HG02870 (cell line): Measurements from ENCODE around the gene PPARG.
"Not testable (repeated sequence)": the region's sequence is repeated elsewhere in the genome, so short reads cannot be mapped to it uniquely, and the experiment has no call there.

Source experiments
- ATAC-seq: cut with Tn5 transposase; IDR thresholded peaks from one replicate; pipeline ENCODE4 v1.9.1; 2021; ENCODE audit warnings: mild to moderate bottlenecking, moderate library complexity; ENCODE audit not compliant: unreplicated experiment

PPARG gene

DNA sequence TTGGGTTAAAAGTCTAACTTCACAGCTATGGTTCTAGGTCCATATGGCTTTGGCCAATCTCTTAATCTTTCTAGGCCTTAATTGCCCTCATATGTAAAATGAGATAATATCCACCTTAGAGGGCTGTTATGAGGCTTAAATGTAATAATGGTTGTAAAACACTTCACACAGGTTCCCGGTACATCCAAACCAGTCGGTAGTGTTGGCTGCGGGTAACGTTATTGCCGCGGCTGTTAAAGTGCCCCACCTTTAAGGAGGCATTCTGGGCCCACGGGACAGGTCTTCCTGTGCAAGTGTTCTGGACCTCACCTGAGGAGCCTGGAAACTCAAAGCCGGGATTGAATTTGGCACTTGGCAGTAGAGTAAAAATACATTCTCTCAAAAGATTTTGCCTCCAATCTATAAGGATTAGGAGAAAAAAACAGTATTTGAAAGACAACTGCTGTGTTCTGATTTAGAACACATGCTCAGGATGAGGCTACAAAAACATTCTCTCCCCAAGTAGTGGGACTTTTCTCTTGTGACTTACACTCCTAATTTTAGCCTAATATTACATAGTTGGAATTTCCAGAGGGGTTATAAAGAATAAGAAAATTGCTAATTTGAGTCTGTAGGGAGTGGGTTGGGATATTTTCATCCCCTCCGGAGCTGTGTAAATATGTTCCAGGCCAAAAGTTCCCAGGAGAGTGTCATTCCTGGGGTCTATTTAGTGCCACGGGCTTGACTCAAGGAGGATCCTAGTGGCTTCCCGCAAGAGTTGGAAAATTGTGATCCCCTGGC is 150.5 kb downstream of the PPARG start:
- no peak for ATAC-seq

DNA sequence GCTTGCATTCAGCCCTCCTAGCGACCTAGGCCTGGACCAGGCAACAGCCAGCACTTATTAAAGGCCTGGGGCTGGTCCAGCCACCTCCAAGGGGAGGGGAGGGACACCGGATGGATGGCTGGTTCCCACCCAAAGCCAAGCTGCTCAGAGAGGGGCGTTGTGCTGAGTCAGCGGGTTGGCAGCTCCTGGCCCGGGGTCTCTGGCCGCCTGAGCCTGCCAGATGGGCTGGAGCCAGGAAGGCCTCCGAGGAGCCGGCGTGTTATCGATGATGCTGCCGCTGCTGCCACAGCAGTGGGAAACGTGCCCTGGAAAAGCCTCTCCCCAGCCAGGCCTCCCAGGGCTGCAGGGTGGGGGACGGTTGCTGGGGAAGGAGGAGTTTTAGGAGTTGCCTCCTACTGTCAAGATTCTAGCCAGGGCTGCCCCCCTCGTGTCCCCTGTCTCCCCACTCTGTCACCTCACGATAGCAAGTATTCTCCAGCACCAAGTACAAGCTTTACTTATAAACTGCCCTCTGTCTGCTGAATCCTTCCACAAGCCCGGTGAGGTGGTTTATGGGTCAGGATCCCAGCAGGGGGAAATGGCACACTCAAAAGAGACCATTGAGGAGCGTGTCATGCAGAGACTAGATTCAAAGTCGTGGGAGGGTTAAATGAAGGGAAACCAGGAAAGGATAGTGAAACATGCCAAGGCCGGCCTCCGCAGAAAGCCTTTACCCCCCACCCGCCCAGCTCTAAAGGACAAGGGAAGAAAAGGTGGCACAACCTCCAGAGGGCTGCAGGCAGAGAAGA is 152.3 kb downstream of the PPARG start:
- no peak for ATAC-seq

DNA sequence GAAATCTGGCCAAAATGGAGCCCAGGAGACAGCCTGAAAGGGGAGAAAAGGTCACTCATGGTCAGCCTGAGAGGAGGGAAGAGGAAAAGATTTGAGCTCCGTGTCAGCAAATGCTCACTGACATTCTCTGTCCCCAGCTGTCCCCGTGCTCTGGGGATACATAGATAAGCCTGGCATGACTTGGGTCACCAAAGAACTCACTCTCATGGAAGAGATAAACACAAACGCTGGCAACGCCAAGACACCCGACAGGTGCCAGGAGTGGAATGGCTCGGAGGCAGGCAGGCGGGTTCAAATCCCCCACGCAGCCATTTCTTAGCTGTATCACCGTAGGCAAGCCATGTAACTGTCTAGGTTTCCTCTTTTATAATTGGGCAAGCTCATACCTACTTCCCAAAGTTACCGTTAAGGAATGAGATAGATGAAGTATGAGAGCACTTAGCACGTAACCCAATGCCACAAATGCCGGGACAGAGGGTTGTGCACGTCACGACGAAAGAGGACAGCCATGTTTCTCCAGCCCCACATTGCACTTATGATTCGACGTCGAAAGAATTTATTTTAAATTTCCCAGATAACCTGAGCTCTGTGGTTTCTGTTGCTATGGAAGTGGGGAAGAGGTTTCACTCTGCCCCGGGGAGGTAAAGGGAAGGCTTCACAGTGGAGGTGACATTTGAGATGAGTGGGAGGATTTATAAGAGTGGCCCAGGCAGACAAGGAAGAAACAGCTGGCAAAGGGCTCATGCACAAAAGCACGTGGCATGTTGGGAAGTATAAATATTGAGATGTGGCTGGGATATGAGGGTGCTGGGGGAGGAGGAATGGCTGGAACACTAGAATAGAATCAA is 154.0 kb downstream of the PPARG start:
- no peak for ATAC-seq

DNA sequence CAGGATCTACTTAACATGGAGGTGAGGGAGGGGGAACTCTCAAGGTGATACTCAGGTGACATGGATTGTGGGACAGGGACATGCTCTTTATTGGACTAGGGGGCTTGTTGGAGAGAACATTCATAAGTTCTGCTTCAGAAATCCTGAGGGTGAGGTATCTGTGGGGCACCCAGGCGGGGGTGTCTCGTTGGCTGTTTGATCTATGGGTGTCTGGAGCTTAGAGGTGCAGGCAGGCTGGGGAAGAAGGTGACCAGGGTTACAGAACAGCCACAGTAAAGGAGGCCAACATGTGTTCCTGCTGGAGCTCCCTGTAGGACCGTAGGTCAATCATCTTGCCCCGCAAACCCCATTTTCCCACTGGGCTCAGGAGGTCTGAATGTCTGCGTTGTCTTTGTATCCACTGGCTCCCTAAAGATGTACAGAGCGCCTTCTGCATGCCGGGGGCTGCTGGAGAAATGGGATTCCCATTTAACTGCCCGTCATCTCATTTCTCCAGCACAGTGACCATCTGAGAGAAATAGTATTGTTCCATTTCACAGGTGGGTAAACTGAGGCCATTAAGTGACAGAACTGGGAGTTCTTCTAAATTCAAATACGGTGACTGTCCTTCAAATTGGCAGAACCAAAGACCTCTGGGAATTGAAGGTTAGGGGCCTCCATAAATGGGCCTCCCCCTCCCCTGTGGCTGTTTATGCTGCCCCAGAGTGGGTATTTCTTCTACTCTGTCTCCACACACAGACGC is 155.1 kb downstream of the PPARG start:
- no peak for ATAC-seq

DNA sequence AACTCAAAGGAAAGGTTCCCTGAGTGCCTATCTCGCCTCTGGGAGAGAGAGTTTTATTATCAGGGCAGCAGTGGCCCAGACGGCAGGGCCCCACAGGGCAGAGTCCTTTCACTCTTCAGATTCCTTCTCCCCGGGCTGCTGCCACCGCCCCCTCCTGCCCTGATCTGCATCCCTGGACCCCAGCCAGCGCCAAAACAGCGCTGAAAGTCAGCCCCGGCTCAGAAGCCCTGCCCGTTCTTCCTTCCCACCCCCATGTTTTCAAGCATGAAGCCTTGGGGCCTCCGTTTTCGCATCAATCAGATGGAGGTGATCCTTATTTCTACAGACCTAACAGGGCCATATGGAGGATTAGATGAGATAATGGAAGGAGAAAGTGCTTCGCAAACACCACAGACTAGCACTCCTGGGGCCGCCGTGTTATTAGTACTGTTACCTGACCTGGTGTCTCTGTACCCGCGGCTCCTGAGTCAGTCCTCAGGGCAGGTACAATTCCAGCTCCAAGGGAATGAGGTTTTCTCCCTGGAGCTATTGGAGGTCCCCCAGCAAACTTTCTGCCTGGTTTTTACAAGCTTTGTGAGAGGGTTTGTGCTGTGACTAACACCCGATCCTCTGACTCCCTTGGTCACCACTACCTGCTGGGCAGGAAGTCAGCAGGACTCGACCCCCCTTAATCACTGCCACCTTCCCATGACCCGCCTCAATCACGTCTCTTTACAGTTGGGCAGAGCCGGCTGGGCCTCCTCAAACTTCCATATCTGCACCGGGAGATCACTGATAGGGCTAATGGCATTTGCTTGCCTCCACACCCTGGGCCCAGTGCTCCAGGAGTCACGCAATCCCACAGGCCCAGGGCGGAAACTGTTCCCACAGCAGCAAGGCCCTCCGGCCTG is 156.0 kb downstream of the PPARG start:
- no peak for ATAC-seq

DNA sequence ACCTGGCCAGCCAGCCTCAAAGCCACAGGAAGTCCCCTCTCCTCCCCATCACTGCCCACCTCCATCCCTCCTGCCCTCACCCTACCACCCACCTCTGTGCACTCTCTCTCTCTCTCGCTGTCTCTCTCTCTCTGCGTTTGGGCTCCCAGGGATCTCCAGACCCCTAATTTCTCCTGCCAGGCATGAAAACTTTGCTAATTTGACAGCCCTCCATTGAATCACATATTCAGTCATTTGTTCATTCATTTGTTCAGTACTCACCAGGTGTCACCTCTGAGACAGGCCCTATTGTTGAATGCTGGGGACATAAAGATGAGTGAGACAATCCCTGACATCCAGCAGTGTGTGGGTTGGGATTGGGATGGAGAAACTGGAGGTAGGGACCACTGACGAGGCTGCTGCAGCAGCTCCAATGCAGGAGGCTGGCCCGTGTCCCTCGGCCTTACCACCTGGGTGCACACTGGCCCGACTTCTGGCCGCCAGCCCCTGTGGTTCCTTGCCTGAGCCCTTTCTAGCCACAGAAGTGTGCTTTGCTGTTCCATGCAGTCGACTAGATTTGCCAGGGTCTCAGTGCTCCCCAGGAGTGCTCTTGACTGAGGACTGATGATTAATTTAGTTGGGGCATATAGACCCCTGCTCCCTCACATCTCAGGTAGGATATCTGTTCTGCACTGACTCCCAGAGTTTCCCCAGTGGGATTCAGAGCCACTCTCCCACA is 156.8 kb downstream of the PPARG start:
- ATAC-seq = no peak

DNA sequence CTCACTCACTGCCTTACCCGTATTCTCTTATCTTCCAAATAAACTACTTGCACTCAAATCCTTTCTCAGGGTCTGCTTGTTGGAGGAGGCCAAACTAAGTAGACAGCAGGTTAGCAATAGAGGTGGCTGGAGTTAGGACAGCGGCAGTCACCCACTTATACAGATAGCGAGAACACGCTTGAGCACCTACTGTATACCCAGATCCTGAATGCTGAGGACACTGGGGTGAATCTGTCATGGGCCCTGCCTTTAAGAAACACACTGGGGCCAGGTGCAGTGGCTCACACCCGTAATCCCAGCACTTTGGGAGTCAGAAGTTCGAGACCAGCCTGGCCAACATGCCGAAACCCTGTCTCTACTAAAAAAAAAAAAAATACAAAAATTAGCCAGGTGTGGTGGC is 157.4 kb downstream of the PPARG start:
- no peak for ATAC-seq

DNA sequence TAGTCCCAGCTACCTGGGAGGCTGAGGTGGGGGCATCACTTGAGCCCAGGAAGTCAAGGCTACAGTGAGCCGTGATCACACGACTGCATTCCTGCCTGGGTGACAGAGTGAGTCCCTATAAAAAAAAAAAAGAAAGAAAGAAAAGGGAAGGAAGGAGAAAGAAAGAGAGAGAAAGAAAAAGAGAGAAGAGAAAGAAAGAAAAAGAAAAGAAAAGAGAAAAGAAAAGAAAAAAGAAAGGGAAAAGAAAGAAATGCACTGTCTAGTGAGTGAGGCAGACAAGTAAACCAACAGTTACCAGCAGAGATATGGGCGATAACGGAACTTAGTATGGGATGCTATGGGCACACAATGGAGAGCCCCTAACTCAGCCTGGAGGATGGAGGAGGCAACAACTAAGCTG is 158.2 kb downstream of the PPARG start:
- ATAC-seq = no peak

DNA sequence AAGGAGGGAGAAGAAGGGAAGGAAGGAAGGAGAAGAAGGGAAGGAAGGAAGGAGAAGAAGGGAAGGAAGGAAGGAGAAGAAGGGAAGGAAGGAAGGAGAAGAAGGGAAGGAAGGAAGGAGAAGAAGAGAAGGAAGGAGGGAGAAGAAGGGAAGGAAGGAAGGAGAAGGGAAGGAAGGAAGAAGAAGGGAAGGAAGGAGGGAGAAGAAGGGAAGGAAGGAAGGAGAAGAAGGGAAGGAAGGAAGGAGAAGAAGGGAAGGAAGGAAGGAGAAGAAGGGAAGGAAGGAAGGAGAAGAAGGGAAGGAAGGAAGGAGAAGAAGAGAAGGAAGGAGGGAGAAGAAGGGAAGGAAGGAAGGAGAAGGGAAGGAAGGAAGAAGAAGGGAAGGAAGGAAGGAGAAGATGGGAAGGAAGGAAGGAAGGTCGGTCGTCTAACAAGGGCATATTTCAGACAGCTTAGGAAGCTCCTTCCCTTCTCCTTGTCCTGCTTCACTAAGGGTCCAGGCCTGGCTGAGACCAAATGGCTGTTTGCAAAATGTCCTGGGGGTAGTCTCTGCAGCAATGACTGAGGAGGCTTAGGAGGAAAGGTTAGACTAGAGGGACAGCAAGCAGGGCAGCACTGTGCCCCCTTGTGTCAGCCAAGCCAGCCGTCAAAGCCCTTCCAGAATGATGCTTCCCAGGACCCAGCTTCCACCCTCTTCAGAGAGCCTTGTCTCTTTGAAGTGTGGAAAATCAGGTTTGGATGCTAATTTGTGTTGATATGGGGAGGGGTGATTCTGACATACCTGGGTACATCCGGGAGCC is 159.7 kb downstream of the PPARG start:
- not testable (repeated sequence) for ATAC-seq

DNA sequence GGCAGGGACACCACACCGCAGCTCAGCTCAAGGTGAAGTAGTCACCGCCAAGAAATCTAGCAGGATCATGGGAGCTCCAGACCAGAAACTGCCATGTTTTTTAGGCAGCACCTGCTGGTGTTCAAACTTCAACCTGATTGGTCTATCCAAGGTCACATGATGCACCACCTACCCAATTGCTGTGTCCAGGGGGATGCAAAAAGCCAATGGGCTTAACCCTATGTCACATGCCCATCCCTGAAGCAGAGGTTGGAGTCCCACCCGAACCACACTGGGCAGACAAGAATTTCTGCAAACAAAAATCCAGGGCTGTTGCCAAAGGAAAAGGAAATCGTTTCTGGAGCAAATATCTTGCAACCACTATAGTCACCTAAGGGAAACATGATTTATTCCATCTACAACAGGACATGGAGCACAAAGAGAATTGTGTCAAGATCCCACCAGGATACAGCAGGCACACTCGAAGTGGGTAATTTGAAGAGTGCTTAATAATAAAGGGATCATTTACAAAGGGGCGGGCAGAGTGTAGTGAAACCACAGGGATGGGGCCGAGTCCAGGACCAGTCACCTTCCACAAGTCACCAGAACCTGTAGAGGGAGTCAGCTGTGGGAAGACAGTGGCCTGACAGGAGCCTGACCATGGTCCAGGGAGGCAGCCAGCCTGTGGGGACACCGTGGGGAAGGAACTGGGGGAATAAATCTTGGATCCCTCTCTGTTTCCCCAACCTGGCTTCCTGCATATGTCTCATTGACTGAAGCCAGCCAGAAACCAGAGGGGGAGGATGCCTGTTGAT is 161.2 kb downstream of the PPARG start:
- ATAC-seq = no peak

DNA sequence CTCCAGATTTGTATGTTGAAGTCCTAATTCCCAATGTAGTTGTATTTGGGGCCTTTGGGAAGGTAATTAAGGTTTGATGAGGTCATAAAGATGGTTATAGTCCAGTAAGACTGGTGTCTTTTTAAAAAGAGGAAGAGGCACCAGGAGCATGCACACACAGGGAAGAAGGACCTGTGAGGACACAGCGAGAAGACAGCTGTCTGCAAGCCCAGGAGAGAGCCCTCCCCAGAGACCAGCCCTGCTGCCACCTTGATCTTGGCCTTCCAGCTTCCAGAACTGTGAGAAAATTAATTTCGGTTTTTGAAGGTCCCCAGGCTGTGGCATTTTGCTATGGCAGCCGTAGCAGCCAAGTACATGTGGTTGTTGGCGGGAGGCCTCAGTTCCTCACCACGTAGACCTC is 162.6 kb downstream of the PPARG start:
- no peak for ATAC-seq

DNA sequence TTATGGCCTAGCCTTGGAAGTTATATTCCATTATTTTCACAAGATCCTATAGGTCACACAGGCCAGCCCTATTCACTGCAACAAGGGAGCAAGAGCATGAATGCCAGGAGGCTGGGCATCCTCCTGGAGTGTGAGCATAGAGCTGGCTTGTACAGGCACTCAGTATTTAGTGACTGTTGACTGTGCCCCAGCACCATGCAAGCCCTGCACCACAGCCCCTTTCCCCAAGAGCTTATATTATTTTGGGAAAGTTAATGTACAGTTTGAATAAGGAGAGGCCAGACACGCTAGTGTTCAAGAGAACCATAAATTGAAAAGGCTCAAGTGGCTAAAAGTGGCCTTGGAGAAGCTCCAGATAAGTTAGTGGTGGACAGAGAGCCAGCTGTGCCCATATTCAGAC is 163.1 kb downstream of the PPARG start:
- ATAC-seq = no peak

DNA sequence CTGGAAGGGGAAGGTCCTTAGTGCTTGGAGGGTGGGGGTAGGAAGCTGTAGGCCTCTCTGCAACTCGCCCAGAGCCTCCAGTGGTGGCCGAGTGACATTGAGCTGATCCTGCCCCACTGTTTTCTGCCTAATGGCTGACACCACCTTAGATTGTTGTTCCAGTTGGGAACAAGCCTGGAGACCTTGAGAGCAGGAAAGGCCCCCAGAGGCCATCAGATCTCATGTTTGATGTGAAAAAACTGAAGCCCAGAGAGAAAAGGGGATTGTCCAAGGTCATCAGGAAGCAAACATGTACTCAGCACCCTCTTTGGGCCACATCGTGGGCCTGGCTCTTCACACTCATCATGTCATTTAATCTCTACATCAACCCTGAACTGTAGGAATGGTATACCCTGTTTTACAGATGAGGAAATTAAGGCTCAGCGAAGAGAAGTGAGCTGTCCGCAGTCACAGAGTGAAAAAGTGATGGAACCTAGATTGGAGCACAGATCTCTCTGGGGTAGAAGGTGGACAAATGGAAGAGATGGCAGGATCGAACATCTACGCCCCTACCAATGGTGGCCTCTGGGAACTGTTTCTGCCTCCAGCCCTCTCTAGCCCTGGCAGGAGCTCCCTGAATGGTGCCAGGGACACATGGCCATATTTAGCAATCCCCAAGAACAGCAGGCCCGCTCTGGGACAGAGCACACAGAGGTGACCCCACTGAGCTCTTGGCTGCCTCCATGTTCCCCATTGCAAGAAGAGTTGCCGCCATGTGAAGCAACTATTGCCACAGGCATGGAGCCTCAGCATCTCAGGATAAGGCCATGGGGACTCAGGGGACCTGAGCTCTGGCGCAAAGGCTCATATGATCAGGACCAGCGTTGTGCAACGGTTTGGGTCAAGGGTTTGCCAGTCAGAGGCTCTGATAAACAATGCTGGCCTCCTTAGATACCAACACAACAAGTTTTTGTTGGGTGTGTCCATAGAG is 163.8 kb downstream of the PPARG start:
- no peak for ATAC-seq

DNA sequence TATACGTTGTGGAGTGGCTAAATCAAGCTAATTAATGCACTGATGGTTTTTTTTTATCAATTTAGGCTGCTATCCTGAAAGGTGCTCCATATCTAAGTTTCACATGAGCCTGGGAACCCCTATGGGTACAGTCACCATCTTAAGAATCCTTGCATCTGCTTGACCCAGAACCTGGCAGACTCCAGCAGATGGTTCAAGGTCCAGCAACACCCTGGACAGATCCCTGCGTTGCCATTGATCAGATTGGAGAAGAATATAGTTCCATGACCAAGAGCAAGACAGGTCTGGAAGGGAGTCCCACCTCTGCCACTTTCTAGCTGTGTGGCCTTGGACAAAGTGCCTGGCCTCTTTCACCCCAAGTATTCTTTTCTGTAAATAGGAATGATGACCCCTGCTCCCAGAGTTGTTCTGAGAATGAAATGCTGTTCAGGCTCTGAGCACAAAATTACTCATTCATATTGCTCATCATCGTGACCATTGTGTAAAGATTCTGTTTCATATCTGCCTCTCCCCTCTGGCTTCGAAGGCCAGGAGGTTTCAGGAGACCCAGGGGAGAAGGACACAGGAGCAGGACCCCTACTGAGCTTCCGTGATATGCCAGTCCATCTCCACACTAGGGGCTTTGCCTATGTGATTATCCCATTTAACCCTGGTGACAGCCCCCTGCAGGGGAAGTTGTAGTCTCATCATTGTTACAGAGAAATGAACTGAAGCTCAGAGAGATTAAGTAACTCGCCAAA is 165.4 kb downstream of the PPARG start:
- no peak for ATAC-seq

DNA sequence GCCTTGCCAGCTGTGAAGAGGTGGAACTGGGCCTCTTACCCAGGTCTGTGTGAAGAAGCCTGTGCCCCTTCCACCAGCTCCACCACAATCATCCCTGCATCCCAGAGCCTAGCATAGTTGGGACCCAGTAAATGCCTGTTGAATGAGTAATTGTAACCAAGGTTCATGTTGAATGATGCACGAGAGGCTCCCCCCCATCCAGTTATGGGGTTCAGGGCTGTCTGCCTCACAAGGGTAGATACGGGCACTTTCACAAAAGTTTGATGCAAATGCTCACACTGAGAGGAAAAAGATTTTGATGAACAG is 165.9 kb downstream of the PPARG start:
- no peak for ATAC-seq

DNA sequence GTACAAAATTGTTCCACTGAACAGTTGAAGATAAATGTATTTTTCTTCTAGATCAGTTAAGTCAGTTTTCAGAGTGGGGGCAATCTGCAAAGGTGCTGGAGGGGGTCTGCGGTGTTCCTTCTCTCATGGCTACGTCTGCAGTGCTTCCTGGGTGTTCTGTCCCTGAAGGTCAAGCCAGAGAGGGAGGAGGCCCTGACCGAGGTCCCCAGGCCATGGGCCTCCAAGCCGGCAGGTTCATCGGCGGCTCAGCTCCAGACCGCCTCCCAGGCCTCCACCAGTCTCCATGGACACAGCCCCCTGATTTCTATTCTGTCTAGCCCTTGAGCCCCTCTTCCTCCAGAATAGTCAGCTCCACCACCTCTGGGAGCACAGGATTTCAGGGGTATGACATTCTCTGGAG is 166.9 kb downstream of the PPARG start:
- no peak for ATAC-seq
